Pancreas (tissue), 10 donors: ENCODE measurements around the gene MAMDC2. TPM values are rescaled to one million over a fixed set of nuclear protein-coding genes. Genes with fewer than 3 reads are reported as not detected.
"Not testable (repeated sequence)": the region's sequence is repeated elsewhere in the genome, so short reads cannot be mapped to it uniquely, and the experiment has no call there.

ENCODE experiments used
- ATAC-seq, 4 donors: fragments of 200-7000 bp; cut with Tn5 transposase; one replicate each; pipeline versions ENCODE4 v1.8.0 to v1.9.1; 2020; ENCODE audit warnings: mild to moderate bottlenecking in 4 of 4, moderate library complexity in 4 of 4
- DNase-seq, 6 donors: peaks; one replicate each; pipeline ENCODE4 v3.0.0-alpha.2; 2020
- FAIRE-seq: peaks from 2 replicates; lab custom pipeline; 2012; peaks lifted over from hg19 to GRCh38; lab: Jason Lieb, UNC
- H3K27ac ChIP-seq, 4 donors: fragments of 200-600 bp; sonication (generic); 1 replicate in 3 of 4; 2 replicates in 1 of 4; pipeline versions ENCODE4 v1.5.0 to v1.8.0; 2020
- H3K27me3 ChIP-seq, 4 donors: fragments of 200-600 bp; one replicate each; pipeline ENCODE4 v1.8.0; 2021
- H3K36me3 ChIP-seq, 3 donors: fragments of 200-600 bp; sonication (generic) in 1 of 3; one replicate each; pipeline versions ENCODE4 v1.5.0 to v1.8.0; 2020 to 2021
- H3K4me1 ChIP-seq, 3 donors: fragments of 200-600 bp; one replicate each; pipeline ENCODE4 v1.8.0; 2021
- H3K4me3 ChIP-seq, 4 donors: fragments of 200-600 bp; sonication (generic) in 2 of 4; one replicate each; pipeline versions ENCODE4 v1.5.0 to v1.8.0; 2020 to 2021
- H3K9me3 ChIP-seq, 4 donors: fragments of 200-600 bp; one replicate each; pipeline ENCODE4 v1.8.0; 2021
- WGBS, 2 donors: extraction: QIAGEN DNeasy Blood & Tissue Kit; methylation state at CpG; one replicate each; pipeline ENCODE4 v1.1.7; 2013; 5-methylcytosine and 5-hydroxymethylcytosine counted together
- intact Hi-C, 3 donors: fragments of 100-400 bp; cut with DNase I; formaldehyde crosslinking; loops; one replicate each; pipeline versions ENCODE4 v1.11.1 to v1.14.2; 2022
- polyA plus RNA-seq, 2 donors: library from polyadenylated mRNA; stranded (reverse); fragments of 200-250 nt; gene quantifications; one replicate each; pipeline ENCODE4 v1.2.3, GENCODE V29; 2013
- total RNA-seq, 6 donors: library from RNA; stranded (reverse); fragmentation: NEBNext Ultra II Directional in 4 of 6; extraction: Animal tissue kit (Norgen Biotek cat#: 25700) in 4 of 6; gene quantifications; one replicate each; pipeline versions ENCODE4 v1.2.1 to v1.2.4, GENCODE V29; 2021 to 2023
- TF ChIP-seq, protein P1 (sequence below), 4 donors: fragments of 200-600 bp; sonication (generic) in 3 of 4; IDR thresholded peaks; one replicate each; pipeline versions ENCODE4 v1.5.0 to v1.8.0; 2021; ENCODE audit warnings: antibody characterized with exemption in 4 of 4
- donor health status: healthy with polysubstance abuse.
- donor health status: DM: no; HTN: no; CAD: no; lungs with moderate emphysema.
- donor health status: DM: no; HTN: no; CAD: no.
- donor health status: control.
- donor health status: control.
- donor health status: Bipolar disorder and iron deficiency.
- donor health status: DM: yes; HTN: yes; CAD: no.
- donor health status: DM: no; HTN: no; CAD: no.
- donor health status: DM: no; HTN: no; CAD: no.
- donor health status: DM: yes; HTN: yes; CAD: no.

The MAMDC2 gene
- total and polyA plus RNA-seq, 8 donors = 0.95 to 4.7 (median 1.3) TPM

DNA sequence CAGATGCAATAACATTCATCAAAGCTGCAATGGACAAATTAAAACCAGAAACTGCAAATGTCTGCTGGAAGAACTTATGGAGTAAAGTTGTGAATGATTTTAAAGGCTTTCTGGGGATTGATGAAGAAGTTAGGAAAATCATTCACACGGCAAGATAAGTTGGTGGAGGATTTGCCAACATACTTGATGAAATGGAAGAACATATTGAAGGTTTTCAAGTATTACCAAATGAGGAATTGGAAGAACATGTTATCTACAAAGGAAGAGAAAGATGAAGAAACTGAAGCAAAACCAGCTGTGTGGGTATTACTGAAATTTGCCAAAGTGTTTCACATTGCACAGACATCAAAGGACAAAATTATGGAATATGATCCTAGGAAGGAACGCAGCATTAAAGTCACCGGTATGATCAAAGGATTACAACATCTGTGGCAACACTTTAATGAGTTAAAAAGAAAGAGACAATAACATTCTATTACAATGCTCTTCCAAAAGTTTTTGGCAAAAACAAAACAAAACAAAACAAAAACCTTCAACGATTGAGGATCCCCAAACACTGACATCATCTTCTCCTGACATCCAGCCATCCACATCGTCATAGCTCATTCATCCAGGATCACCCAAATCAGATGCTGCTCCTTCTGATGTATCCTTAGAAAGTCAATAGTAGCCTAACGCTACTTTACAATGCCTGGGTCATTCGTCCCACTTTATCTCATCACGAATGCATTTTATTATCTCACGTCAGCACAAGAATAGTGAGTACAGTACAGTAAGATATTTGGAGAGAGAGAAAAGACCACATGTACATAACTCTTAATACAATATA is 153.8 kb downstream of the MAMDC2 start:
- Histone ChIP-seq H3K27me3 (no peaks in the 10 kb centered on the region), H3K36me3 (no peaks in the 10 kb centered on the region), H3K27ac (no peak overlapping the region), H3K9me3 (no peaks in the 10 kb centered on the region), H3K4me3 (no peak overlapping the region), H3K4me1 (no peaks in the 10 kb centered on the region)
- TF ChIP-seq, protein P1, sequence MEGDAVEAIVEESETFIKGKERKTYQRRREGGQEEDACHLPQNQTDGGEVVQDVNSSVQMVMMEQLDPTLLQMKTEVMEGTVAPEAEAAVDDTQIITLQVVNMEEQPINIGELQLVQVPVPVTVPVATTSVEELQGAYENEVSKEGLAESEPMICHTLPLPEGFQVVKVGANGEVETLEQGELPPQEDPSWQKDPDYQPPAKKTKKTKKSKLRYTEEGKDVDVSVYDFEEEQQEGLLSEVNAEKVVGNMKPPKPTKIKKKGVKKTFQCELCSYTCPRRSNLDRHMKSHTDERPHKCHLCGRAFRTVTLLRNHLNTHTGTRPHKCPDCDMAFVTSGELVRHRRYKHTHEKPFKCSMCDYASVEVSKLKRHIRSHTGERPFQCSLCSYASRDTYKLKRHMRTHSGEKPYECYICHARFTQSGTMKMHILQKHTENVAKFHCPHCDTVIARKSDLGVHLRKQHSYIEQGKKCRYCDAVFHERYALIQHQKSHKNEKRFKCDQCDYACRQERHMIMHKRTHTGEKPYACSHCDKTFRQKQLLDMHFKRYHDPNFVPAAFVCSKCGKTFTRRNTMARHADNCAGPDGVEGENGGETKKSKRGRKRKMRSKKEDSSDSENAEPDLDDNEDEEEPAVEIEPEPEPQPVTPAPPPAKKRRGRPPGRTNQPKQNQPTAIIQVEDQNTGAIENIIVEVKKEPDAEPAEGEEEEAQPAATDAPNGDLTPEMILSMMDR (IDR thresholded peaks at IDR 0.05) = no peak
- intact Hi-C loops = no loop called here
- FAIRE-seq (peak; percentile 23), DNase-seq (no peak), ATAC-seq (no peak)
- WGBS, 2 donors = 81 to 87% methylated on average over 9 of the region's 9 CpGs

DNA sequence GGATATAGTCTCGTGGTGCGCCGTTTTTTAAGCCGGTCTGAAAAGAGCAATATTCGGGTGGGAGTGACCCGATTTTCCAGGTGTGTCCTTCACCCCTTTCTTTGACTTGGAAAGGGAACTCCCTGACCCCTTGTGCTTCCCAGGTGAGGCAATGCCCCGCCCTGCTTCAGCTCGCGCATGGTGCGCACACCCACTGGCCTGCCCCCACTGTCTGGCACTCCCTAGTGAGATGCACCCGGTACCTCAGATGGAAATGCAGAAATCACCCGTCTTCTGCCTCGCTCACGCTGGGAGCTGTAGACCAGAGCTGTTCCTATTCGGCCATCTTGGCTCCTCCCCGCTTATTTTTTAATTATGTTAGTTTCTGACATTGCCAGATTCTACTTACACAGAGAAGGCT is 161.1 kb downstream of the MAMDC2 start:
- FAIRE-seq, H3K9me3 ChIP-seq, H3K4me3 ChIP-seq, H3K36me3 ChIP-seq, intact Hi-C loops, H3K27me3 ChIP-seq, H3K27ac ChIP-seq, H3K4me1 ChIP-seq, DNase-seq, ATAC-seq: not testable (repeated sequence)
- 93 to 94% methylated on average over 16 of the region's 16 CpGs for WGBS, 2 donors

DNA sequence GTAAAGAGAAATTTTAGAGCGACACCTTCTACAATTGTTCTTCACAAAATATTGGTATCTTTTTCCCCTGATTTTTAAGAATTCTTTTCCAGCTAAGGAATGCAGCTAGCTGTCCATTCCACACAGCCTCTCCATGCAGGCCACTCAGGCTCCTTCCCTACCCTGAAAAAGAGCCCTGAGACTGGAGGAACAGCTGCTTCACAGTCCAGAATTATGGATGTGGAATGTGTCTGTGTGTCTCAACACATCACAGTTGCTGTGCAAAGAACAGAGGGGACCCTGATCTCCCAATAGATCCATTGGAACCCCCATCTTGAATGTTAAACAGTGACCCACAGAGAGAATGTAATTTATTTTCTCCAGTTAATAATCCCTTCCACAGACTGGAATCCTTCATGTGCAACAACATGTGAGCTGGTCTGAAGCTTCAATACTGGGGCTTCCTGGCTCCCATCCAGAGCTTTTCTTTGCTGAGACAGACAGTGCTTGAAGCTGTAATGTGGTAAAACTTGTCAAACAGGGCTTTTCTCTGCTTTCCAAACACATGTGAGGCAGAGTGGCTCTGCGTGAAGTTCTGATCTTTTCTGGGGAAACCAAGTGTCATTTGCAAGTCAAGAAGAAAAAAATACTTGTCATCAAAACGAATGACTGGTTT is 161.8 kb downstream of the MAMDC2 start:
- no peaks in the 10 kb centered on the region for H3K27me3 ChIP-seq
- intact Hi-C loops = no loop called here
- no peak overlapping the region for H3K27ac ChIP-seq
- H3K9me3 ChIP-seq = no peaks in the 10 kb centered on the region
- no peak overlapping the region for H3K4me3 ChIP-seq
- DNase-seq (no peak), ATAC-seq (no peak), FAIRE-seq (no peak)
- 55 to 57% methylated on average over 3 of the region's 3 CpGs for WGBS, 2 donors
- TF ChIP-seq, protein P1 (IDR thresholded peaks at IDR 0.05) = no peak
- H3K4me1 ChIP-seq = no peaks in the 10 kb centered on the region
- H3K36me3 ChIP-seq = no peaks in the 10 kb centered on the region

DNA sequence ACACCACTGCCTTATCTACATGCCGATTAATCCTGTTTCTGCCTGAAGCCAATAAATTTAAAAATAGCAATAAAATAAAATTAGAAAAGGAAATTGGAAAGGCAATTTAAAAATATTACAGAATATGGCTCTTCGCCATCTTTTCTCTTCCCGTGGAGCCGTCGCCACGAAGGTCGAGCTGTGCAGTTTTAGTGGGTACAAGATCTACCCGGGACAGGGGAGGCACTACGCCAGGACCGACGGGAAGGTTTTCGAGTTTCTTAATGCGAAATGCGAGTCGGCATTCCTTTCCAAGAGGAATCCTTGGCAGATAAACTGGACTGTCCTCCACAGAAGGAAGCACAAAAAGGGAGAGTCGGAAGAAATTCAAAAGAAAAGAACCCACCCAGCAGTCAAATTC is 173.4 kb downstream of the MAMDC2 start:
- Histone ChIP-seq H3K27me3 (no peaks in the 10 kb centered on the region), H3K4me1 (no peaks in the 10 kb centered on the region), H3K36me3 (peaks cover 0 to 4% (median 0%) of the 10 kb centered on the region in 3 donors), H3K9me3 (no peaks in the 10 kb centered on the region), H3K27ac (no peak overlapping the region), H3K4me3 (no peak overlapping the region)
- FAIRE-seq (no peak), DNase-seq (peak in 1 of 6 donors; percentile 17), ATAC-seq (no peak)
- WGBS, 2 donors = 89 to 93% methylated on average over 16 of the region's 16 CpGs
- TF ChIP-seq, protein P1 (IDR thresholded peaks at IDR 0.05) = no peak
- intact Hi-C loops = no loop called here

DNA sequence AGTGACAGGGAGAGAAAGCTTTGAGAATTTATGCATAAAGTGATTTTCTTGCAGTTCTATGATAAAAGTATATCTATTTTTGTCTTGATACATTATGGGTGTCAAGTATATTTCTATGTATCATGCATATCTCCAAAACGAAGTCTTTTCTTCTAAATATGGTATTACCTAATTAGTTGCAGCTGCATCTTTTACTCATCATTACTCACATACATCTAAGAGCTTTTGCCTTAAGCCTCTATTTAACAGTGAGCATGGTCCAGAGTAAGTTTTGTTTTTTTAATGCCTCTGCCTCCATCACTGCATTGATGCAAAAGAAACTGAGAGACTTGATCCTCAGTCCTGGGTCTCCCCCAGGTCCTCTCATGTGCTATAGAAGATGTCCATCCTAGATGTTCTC is 175.1 kb downstream of the MAMDC2 start:
- Histone ChIP-seq H3K9me3 (no peaks in the 10 kb centered on the region), H3K4me1 (no peaks in the 10 kb centered on the region), H3K27ac (no peak overlapping the region), H3K4me3 (no peak overlapping the region), H3K27me3 (no peaks in the 10 kb centered on the region), H3K36me3 (no peaks in the 10 kb centered on the region)
- intact Hi-C loops = no loop called here
- DNase-seq (no peak), FAIRE-seq (no peak), ATAC-seq (no peak)
- TF ChIP-seq, protein P1 (IDR thresholded peaks at IDR 0.05) = no peak
- WGBS, 2 donors = 75 to 87% methylated on average over 1 of the region's 1 CpG
